GM18868 (cell line): Measurements from ENCODE around the gene MRPL32.
A peak's percentile ranks its signal among the peaks of the same experiment; 100 is the strongest.
"Not testable (repeated sequence)": the region's sequence is repeated elsewhere in the genome, so short reads cannot be mapped to it uniquely, and the experiment has no call there.

Experiments used
- ATAC-seq: cut with Tn5 transposase; IDR thresholded peaks from one replicate; pipeline ENCODE4 v1.9.1; 2021; ENCODE audit warnings: mild to moderate bottlenecking, moderate library complexity; ENCODE audit not compliant: unreplicated experiment

The MRPL32 gene

DNA sequence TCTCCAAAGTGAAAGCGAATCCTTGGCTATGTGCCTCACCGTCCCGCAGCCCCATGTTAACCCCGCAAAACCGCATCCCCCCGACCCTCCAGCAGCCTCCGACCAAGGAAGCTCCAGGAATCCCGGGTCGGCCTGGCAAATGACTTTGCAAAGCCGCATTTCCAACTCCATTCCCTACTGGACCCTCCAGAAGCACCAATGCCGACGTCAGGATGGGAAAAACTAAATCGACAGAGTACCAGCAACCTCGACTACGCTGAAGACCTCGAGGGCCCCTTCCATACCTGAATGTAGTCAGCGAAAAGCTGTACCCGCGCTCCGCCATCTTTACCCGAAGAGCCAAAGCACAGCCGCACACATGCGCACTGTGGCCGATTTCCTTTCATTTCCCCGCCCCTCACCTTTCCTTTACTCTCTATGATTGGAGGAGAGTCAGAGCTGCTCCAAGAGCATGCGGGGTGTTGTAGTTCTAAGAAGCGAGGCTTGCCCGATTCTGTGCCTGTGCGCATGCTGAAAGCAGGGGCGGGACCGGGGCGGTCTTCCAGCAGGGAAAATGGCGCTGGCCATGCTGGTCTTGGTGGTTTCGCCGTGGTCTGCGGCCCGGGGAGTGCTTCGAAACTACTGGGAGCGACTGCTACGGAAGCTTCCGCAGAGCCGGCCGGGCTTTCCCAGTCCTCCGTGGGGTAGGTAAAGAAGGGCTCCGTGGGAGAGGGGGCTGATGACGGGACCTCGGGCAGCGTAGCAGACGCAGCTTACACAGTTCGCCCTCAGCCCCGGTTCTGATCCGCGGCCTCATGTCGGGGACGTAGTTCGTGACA is at the start of gene MRPL32, which contains the start of gene PSMA2:
Gene MRPL32 (plus strand): TSS at position 543 of the 818 bp plus-strand sequence. CDS start 11 bp downstream, at position 554.
Gene PSMA2 (minus strand): TSS at position 341 of the 818 bp plus-strand sequence. CDS start 16 bp downstream, at position 325.
- ATAC-seq: peak; percentile 99

DNA sequence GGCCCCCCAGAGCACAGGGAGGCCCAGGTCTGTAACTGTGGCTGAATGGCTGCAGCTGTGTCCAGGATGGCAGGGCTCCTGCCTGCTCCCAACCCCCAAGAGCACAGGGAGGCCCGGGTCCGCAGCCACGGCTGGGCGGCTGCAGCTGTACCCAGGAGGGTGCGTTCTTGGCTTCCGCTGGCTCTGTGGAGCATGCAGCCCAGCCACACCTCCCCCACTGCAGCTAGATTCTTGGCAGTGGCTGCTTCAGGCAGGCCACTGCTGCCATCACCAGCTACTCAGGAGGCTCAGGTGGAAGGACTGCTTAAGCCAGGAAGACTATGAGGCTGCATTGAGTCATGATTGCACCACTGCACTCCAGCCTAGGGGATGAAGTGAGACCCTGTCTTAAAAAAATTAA is 48.2 kb upstream of the MRPL32 start:
- peak; percentile 54 for ATAC-seq

DNA sequence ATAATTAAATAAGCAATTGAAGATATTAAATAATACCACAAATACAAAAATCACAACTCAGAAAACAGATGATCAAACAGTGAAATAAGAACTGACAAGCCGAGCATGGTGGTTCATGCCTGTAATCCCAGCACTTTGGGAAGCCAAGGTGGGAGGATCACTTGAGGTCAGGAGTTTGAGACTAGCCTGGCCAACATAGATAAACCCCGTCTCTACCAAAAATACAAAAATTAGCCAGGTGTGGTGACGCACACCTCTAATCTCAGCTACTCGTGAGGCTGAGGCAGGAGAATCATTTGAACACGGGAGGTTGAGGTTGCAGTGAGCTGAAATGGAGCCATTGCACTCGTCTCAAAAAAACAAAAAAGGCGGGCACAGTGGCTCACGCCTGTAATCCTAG is 47.0 kb upstream of the MRPL32 start:
- not testable (repeated sequence) for ATAC-seq

DNA sequence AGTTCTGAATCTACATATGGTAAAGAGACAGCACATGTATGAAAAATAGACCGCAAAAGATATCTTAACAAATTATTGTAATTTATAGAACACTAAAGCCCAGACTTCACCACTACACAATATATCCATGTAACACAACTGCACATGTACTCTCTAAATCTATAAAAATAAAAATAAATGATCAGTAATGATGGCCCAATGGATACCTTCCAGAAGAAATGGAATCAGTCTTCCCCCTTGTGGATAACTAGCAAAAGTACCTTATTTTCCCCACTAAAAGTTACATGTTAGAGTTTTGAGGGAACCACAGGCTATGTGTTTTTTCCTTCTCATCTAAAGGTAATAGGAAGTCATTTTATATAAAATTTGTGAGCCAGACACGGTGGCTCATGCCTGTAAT is 46.0 kb upstream of the MRPL32 start:
- no peak for ATAC-seq

DNA sequence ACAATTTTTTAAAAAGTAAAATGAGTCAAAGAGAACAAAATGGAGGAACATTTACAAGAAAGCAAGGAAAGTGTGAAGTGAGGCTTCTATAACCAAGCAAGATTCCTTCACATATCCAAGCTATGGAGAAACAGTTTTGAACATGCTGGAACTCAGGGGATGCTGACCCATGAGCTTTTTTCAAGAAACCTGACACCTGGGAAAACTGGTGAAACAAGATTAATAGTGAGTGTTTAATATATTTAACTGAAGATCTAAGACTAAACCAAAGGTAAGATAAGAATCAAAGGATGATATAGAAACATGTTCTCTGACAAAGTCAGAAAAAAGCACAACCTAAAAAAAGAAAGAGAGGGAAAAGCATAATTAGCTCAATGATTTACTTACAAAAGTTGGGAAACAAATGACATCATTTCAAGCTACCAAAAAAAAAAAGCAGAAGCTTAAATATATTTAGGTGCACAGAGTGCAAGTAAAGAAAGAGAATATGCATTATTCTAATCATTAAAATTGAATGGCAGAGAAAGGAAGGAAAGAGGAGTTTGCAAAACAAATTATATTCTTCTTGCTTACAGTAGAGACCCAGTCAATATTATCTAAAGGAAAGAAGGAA is 45.2 kb upstream of the MRPL32 start:
- ATAC-seq: no peak

DNA sequence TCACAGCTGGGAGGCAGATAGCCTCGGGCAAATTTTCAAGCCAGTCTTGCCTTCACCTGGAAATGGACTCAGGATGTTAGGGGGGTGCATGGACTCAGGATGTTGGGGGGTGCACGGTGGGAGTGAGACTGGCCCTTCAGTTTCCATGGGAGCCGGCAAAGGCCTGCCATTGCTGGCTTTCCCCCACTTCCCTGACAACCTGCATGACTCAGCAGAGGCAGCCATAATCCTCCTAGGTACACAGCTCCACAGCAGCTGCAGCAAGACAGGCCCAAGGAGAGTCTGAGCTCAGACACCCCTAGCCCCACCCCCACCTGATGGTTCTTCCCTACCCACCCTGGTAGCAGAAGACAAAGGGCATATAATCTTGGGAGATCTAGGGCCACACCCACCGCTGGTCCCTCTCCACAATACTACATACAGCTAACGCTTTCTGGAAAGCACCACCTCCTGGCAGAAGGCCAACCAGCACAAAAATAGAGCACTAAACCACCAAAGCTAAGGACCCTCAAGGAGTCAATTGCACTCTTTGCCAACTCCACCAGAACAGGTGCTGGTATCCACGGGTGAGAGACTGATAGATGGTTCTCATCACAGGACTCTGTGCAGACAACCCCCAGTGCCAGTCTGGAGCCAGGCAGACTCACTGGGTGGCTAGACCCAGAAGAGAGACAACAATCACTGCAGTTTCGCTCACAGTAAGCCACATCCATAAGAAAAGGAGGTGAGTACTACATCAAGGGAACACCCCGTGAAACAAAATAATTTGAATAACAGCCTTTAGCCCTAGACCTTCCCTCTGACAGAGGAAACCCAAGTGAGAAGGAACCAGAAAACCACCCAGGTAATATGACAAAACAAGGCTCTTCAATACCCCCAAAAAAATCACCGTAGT is 38.6 kb upstream of the MRPL32 start:
- no peak for ATAC-seq

DNA sequence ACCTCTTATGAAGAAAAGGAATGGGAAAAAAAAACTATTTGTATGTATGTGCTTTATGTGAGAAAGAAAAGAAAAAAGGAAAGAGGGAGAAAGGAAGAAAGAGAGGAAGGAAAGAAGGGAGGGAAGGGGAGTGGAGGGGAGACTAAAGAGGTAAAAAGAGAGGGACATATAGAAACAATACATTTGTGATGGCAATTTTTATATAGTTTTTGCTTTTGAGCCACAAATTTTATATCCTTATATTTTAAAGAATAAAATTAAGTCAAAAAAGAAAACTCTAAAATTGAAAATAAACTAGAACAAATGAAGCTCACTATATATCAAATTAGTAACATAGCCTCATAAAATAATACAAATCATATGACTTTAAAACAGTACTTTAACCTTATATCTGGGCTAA is 31.3 kb upstream of the MRPL32 start:
- no peak for ATAC-seq

DNA sequence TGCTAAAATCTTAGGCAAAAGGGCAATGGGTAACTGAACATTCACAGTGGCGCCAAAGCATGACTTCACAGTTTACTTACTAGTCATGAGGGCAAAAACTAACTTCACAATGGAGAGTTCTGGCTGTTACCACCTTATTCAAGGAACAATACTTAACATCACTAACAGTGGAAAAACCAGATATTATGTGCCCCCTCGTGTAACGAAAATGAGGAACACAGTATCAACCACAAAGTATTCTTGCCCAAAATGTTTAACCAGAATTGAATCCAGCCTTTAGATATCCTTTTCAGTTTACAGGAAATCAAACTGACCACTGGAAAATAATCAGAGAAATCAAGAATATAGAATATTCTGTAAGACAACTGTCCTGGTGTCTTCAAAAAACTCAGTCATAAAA is 29.8 kb upstream of the MRPL32 start:
- no peak for ATAC-seq

DNA sequence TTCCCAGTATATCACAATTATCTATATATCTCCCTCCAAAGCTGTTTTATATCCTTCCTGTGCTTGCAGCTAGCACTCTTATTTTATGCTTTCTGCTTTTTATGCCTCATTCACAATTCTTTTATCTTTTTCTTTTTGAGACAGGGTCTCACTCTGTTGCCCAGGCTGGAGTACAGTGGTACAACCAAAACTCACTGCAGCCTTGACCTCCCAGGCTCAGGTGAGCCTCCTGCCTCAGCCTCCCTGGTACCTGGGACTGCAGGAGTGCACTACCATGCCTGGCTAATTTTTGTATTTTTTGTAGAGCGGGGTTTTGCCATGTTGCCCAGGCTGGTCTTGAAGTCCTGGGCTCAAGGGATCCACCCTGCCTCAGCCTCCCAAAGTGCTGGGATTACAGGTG is 26.0 kb upstream of the MRPL32 start:
- ATAC-seq: no peak

DNA sequence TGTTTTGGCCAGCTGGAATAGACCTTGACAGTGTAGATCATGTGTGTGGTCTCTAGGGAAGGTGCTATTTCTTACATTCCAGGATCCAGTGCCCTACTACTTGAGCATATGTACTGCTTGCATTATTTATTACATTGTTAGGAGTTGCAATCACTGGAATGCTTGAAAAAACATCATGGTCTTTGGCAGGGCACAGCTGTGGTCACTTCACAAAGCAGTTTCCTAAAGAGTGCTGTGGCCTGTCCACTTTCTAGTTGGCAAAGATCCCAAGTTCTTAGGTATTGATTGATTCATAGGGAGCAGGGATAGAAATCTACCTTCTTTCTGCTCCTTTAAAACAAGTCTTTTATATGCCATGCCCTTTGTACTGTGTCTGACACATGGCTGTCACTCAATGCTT is 24.9 kb upstream of the MRPL32 start:
- no peak for ATAC-seq

DNA sequence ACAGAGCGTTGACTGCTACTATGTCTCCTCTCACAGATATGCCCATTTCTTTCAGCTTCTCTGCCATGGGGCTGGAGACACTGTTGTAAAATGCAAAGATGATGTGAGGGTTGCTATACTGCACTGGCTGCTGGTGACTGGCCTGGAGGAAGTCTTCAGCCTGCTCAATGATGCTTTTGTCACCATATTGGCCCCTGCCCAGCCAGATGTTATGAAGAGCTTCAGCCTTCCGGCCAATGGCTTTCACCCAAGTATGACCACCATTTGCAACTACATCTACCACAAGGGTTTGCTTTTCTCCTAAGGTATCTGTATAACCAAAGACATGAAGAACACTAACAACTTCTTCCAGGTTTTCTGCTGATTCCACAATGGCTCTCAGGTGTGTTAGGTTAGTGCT is 21.9 kb upstream of the MRPL32 start:
- ATAC-seq: no peak

DNA sequence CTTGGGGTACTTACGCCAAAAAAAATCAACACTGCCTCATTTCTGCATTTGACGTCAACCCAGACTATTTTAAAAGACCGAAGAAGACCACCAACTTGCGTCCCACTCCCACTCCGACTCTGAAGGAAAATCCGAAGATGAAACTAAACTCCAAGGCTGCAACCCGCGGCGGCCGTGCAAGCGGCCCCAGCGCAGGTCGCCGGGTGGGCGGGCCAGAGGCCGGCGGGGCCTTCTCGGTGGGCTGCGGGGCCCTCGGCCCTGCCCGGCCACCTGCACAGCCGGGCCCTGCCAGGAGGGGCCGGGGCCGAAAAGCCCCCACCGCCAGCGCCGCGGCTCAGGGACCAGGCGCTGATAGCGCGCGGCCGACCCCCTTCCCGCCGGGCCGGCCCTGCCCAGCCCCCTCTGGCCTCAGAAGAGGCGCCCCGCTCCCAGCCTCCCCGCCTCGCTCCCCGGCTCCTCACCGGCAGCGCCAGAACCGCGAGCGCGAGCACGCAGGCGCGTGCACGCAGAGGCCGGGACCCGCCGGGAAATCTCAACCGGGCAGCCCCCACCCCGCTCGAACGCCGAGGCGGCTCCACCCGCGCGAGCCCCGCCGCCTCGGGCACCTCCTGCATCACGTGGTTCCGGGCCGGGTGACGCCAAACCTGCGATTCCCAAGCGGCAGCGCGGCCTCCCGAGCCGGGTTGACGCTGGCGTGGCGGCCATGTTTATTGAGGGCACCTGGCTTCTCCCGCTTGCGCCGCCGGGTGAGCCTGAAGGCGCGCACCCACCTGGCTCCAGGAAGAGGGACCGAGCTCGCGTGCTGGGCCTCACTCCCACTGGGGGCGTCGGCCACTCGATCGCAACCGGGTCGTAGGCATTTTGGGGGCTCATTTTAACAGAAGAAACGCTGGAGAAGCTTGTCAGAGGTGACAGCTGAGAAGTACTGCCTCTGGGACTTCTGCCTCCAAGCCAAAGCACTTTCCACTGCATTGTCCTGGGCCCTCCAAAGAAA is 20.4 kb upstream of the MRPL32 start, which contains the start of gene C7orf25:
Gene C7orf25 (minus strand): TSS at position 617 of the 994 bp plus-strand sequence. CDS start 1,170 bp downstream, outside the sequence.
- peak; percentile 86 for ATAC-seq

DNA sequence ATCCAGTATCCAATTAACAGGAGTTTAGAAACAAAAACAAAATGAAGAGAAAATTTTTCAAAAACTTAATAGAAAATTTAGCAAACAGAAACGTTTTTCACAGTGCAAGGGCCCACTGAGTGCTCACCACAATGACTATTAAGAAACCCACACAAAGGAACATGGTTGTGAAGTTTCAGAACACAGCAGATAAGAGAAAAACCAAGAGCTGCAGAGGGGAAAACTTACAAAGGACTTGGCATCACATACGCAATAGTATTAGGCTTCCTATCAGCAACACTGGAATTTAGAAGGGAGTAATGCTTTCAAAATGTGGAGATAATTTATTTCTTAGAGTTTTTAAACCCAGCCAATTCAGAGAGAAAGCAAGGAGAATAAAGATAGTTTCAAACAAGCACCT is 18.6 kb upstream of the MRPL32 start:
- ATAC-seq: no peak

DNA sequence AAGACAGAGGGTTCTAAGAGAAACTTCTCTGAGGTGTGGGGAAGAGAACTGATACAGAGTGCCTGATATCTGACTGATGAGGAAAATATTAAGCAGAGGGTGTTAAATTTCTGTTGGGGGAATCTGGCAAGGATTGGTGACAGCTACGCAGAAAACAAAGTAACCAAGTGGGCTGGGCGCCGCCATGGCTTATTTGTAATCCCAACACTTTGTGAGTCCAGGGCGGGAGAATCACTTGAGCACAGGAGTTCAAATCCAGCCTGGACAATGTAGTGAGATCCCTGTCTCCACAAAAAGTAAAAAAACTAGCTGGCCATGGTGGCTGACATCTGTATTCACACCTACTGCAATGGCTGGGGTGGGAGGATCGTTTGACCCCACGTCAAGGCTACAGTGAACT is 18.2 kb upstream of the MRPL32 start:
- no peak for ATAC-seq

DNA sequence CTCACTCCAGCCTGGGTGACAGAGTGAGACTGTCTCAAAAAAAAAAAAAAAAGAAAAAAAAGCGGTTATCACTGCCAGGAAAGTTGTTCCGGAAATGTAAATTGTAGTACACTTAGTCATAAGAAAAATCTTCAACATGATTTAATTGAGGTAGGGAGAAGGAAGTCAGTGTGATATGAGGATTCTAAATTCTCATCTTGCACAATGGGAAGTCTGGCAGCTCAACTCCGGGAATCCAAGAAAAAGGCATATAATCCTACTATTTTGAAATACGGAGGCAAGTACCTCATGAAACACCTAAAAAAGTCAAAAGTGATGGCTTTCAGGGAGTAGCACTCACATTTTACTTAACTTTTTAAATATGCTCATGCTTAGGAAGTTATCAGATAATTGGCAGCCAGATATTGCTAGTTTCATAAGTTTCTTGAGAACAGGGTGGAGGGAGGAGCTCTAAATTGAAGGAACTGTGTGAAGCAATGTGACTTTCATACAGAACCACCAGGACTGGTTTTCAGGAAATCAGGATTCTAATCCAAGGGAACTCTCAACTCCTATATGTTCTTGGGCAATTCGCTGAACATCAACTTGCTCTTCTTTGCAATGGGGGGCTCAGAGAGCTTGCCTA is 17.6 kb upstream of the MRPL32 start:
- no peak for ATAC-seq

DNA sequence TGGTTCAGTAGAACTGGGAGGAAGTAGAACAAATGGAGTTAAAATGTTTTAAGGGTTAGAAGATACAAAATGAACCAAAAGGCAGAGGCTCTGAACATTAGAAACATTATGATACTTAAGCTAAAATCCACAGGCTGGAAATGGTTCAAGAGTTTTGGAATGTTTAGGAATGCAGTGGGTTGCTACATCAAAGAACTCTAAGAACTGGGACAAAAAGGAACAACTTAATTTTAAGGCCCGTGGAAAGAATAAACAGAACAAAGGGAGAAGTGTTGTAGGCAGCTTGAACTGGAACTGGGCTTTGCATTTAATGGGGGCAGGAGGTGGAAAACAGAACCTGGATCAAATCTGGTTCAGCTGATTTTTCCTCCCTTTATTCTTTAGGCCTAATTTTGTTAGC is 16.8 kb upstream of the MRPL32 start:
- no peak for ATAC-seq

DNA sequence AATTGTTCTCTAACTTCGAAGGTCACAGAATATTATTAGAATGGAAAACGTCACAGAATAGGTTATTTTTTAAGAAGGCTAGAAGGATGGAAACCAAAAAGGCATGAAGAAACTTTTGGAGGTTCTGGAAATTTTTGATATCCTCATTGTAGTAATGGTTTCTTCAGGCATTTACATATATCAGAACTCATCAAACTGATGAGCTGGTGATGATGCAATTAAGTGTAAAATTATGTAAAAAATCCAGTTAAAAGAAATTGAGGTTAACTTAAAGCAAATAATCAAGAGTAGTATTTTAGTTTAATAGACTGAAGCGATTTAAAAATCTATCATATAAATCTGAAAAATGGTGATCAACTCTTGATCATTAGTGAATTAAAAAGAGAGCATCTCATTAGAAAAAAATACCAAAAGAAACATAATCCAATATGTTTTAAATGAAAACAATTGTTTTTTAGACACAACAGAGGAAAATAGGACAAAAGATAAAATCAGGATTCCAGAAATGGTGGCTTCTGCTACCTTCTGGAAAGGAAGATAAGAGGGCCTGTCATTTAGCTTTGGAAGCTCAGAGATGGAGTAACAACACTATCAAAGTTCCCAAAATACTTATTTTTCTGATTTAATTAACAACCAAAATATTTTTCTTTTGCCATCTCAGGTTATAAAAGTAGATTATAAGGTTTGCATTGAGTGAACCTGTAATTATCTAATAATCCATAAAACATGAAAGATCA is 10.0 kb upstream of the MRPL32 start:
- no peak for ATAC-seq

DNA sequence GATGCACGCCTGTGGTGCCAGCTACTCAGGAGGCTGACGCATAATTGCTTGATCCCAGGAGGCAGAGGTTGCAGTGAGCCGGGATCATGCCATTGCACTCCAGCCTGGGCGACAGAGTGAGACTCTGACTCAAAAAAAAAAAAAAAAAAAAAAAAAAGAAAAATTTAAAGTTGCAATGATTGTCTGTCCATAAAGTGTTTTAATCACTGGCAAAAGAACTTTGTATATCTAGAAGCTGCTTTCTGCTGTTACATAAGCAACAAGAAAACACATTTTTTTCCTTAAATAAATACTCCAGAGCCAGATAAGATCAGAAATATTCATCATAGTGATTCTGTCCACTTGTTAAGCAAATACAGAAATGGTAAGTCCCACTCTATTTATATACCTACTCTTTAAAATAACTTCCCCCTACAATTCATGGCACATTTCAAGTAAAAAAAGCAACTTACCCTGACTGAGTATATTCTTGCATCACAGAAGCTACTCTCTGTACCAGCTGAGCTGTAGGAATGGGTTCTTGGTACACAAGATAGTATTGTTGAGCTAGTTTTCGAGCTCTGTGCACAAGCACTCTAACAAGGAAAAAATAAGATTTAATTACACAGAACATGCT is 7.8 kb upstream of the MRPL32 start:
- peak; percentile 84 for ATAC-seq
